Mucosa of descending colon (tissue), 3 donors: ENCODE results near the gene C3AR1. TPM values are rescaled to one million over a fixed set of nuclear protein-coding genes. Genes with fewer than 3 reads are reported as not detected.

Experiments used
- ATAC-seq: fragments of 200-7000 bp; cut with Tn5 transposase; one replicate; pipeline ENCODE4 v1.9.1; 2020; ENCODE audit warnings: mild to moderate bottlenecking, moderate library complexity
- DNase-seq, 3 donors: peaks; one replicate each; pipeline ENCODE4 v3.0.0-alpha.2; 2020
- H3K36me3 ChIP-seq: fragments of 200-600 bp; one replicate; pipeline ENCODE4 v1.8.0; 2021; ENCODE audit warnings: low read depth, mild to moderate bottlenecking
- H3K4me1 ChIP-seq: fragments of 200-600 bp; one replicate; pipeline ENCODE4 v1.8.0; 2021; ENCODE audit warnings: low read depth, mild to moderate bottlenecking
- H3K4me3 ChIP-seq: fragments of 200-600 bp; one replicate; pipeline ENCODE4 v1.8.0; 2021; ENCODE audit warnings: mild to moderate bottlenecking
- H3K9me3 ChIP-seq: fragments of 200-600 bp; one replicate; pipeline ENCODE4 v1.8.0; 2021; ENCODE audit warnings: mild to moderate bottlenecking
- intact Hi-C, 2 donors: fragments of 100-400 bp; cut with DNase I in 1 of 2; cut with micrococcal nuclease in 1 of 2; formaldehyde crosslinking; loops; one replicate each; pipeline versions ENCODE4 v1.11.0 to v1.11.1; 2022; cut with DNase I, micrococcal nuclease
- total RNA-seq, 3 donors: library from RNA; stranded (reverse); fragmentation: NEBNext Ultra II Directional in 2 of 3; extraction: Animal tissue kit (Norgen Biotek cat#: 25700) in 2 of 3; gene quantifications; one replicate each; pipeline versions ENCODE4 v1.2.1 to v1.2.4, GENCODE V29; 2021 to 2023
- TF ChIP-seq, protein P1 (sequence below): fragments of 200-600 bp; IDR thresholded peaks from one replicate; pipeline ENCODE4 v1.8.0; 2022; ENCODE audit warnings: antibody characterized with exemption, mild to moderate bottlenecking
- donor health status: DM: no; HTN: no; CAD: no; lungs with moderate emphysema.
- donor health status: DM: no; HTN: no; CAD: no.
- donor health status: DM: no; HTN: yes; CAD: no.

The C3AR1 gene
- total RNA-seq, 3 donors from 2014 or later: 2.8 to 15.5 (median 12.5) TPM

DNA sequence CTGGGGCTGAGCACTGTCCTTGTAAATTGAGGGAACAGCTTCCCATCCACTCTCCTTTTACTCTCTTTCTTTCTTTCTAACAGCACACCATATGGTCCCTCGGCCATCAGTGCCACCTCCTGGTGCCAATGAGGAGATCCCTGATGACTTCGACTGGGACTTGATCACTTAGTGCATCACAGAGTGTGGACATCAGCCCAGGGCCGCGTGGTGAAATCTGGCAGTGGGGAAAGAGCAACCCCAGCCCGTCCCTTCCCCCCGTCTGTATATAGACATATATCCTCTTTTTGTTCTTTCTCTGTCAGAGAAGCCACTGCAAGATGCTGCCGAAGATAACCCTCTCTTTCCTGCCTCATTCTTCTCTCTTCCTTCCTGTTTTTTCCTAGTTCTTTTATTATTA is 13.5 kb downstream of the C3AR1 start:
- intact Hi-C loops: no loop called here
- peak; percentile 50 for ATAC-seq
- no peaks in the 10 kb centered on the region for H3K4me1 ChIP-seq

DNA sequence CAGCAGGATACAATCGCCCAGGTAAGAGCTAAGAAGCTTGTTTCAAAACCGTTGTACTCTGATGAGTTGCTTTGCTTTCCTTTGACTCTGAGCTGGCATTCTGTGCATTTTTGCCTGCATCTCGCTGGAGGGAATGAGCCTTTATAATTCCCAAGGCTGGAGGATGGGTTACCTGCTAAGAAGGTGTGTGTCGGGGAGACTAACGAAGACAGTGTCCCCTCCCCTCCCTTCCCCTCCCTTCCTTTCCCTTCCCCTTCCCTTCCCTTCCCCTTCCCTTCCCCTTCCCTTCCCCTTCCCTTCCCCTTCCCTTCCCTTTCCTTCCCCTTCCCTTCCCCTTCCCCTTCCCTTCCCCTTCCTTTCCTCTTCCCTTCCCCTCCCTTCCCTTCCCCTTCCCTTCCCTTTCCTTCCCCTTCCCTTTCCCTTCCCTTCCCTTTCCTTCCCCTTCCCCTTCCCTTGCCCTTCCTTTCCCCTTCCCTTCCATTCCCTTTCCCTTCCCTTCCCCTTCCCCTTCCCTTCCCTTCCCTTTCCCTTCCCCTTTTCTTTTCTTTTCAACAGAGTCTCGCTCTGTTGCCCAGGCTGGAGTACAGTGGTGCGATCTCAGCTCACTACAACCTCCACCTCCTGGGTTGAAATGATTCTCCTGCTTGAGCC is 15.4 kb downstream of the C3AR1 start:
- ATAC-seq (no peak), DNase-seq (no peak)
- H3K4me1 ChIP-seq: no peaks in the 10 kb centered on the region
- peaks cover 5% of the 10 kb centered on the region for H3K36me3 ChIP-seq
- no peak overlapping the region for H3K4me3 ChIP-seq
- TF ChIP-seq, protein P1, sequence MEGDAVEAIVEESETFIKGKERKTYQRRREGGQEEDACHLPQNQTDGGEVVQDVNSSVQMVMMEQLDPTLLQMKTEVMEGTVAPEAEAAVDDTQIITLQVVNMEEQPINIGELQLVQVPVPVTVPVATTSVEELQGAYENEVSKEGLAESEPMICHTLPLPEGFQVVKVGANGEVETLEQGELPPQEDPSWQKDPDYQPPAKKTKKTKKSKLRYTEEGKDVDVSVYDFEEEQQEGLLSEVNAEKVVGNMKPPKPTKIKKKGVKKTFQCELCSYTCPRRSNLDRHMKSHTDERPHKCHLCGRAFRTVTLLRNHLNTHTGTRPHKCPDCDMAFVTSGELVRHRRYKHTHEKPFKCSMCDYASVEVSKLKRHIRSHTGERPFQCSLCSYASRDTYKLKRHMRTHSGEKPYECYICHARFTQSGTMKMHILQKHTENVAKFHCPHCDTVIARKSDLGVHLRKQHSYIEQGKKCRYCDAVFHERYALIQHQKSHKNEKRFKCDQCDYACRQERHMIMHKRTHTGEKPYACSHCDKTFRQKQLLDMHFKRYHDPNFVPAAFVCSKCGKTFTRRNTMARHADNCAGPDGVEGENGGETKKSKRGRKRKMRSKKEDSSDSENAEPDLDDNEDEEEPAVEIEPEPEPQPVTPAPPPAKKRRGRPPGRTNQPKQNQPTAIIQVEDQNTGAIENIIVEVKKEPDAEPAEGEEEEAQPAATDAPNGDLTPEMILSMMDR: no peak
- no peaks in the 10 kb centered on the region for H3K9me3 ChIP-seq
- intact Hi-C loops: no loop called here

More for the DNA sequence above, 13.5 kb downstream of the C3AR1 start:
- TF ChIP-seq, protein P1: no peak
- H3K9me3 ChIP-seq: no peaks in the 10 kb centered on the region
- DNase-seq: no peak
- peaks cover 5% of the 10 kb centered on the region for H3K36me3 ChIP-seq
- H3K4me3 ChIP-seq: no peak overlapping the region

DNA sequence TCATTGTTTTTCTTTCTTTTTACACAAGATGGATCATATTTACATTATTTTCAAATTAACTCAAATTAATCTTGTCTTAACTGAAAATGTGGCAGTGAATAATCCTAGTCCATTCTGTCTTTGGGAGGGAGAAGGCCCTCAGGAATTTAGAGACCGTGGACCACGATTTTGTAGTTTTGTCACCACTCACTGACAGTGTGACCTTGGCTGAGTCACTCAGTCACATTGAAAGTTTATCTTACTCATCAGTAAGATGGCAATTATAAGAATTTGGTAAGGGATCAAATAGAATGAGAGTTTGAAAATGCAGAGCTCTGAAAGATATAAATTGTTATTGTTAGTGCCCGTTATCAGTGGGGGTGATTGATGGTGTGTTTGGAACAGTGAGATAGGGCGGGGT is 17.3 kb downstream of the C3AR1 start:
- Histone ChIP-seq H3K4me3 (no peak overlapping the region), H3K9me3 (no peaks in the 10 kb centered on the region), H3K36me3 (peaks cover 8% of the 10 kb centered on the region), H3K4me1 (no peaks in the 10 kb centered on the region)
- intact Hi-C loops: no loop called here
- ATAC-seq (no peak), DNase-seq (no peak)
- TF ChIP-seq, protein P1: no peak

DNA sequence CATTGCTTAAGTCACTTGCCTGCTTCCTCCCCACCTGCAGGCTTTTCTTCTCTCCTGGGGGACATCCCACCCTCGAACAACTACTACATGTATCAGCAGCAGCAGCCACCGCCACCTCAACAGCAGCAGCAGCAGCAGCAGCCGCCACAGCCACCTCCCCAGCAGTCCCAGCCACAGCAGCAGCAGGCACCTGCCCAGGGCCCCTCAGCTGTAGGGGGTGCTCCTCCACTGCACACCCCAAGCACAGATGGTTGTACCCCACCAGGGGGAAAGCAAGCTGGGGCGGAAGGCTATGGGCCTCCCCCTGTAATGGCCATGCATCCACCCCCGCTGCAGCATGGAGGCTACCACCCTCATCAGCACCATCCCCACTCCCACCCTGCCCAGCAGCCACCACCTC is 18.3 kb downstream of the C3AR1 start:
- no peak for ATAC-seq
- H3K36me3 ChIP-seq: peaks cover 13% of the 10 kb centered on the region
- intact Hi-C loops: no loop called here
- H3K4me1 ChIP-seq: no peaks in the 10 kb centered on the region
- H3K4me3 ChIP-seq: no peak overlapping the region
- no peaks in the 10 kb centered on the region for H3K9me3 ChIP-seq
- TF ChIP-seq, protein P1: no peak
- no peak for DNase-seq

DNA sequence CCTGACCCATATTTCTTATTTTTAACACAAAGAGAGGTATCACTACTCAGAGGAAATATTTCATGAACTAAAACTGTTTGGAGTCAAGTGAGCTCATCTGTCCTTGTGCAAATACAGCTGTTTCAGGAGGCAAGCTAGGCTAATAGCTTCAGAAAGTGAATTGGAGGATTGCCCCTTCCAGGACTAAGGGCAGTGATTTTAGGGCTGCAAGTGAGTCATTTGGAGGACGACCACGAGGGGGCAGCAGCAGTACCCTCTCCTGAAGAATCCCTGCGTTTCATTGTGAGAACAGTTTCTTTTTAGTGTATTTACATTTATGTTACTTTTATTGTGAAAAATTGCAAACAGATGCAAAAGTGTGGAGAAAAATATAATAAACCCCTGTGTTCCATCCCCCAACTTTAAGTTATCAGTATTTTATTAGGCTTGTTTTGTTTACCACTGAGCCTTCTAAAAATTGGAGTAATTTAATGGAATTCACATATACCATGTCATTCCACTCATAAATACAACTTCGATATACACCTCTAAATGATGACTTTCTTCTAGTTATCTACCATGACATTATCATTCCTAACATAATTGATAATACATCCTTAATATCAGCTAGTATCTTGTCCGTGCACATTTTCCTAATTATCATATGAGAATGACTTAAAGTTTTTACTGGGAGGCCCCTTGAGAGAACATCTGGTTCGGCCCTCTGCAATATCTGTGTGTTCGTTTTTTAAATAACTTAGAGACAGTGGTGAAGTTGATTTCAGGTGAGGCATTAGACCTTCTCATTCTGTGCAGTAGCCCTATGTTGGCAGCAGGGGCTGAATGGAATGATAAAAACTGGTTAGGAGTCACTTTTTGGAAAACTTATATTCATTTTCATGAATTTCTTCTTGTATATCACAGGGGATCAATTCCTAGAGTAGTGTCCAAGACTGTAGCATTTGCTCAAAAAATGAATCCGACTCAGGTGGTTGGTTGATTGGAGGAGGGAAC is 19.9 kb downstream of the C3AR1 start:
- TF ChIP-seq, protein P1: peak; percentile 87
- peak; percentile 85 for ATAC-seq
- peaks cover 13% of the 10 kb centered on the region for H3K36me3 ChIP-seq
- H3K4me3 ChIP-seq: no peak overlapping the region
- DNase-seq: peak; percentile 72 to 91 (median 81)
- intact Hi-C loops: no loop called here
- no peaks in the 10 kb centered on the region for H3K4me1 ChIP-seq
- H3K9me3 ChIP-seq: no peaks in the 10 kb centered on the region
